H9 (cell line): ENCODE results near the gene C19orf25. TPM values are rescaled to one million over a fixed set of nuclear protein-coding genes. Genes with fewer than 3 reads are reported as not detected.

Experiments used
- DNase-seq: peaks from one replicate; pipeline ENCODE4 v3.0.0-alpha.2; 2017
- H2AFZ ChIP-seq: one replicate; pipeline ENCODE4 v1.6.1; 2013; ENCODE audit warnings: mild to moderate bottlenecking, low read length, control low read depth, moderate library complexity
- H2AK5ac ChIP-seq: 2 replicates; pipeline ENCODE4 v1.6.1; 2013; ENCODE audit warnings: low read length, control low read depth, mixed read lengths; ENCODE audit not compliant: insufficient read length
- H2BK120ac ChIP-seq: one replicate; pipeline ENCODE4 v1.6.1; 2013; ENCODE audit warnings: low read depth, mild to moderate bottlenecking, low read length, control low read depth, inconsistent platforms; ENCODE audit not compliant: poor library complexity, severe bottlenecking
- H2BK12ac ChIP-seq: 2 replicates; pipeline ENCODE4 v1.6.1; 2013; ENCODE audit warnings: low read length, control low read depth, mixed read lengths, low read depth; ENCODE audit not compliant: insufficient read length
- H2BK15ac ChIP-seq: 2 replicates; pipeline ENCODE4 v1.6.1; 2013; ENCODE audit warnings: low read depth, low read length, control low read depth
- H2BK20ac ChIP-seq: one replicate; pipeline ENCODE4 v1.6.1; 2013; ENCODE audit warnings: low read depth, mild to moderate bottlenecking, low read length, control low read depth, inconsistent platforms; ENCODE audit not compliant: poor library complexity, severe bottlenecking
- H2BK5ac ChIP-seq: 2 replicates; pipeline ENCODE4 v1.6.1; 2013; ENCODE audit warnings: low read length, control low read depth, mixed read lengths; ENCODE audit not compliant: insufficient read length
- H3K14ac ChIP-seq: 2 replicates; pipeline ENCODE4 v1.6.1; 2013; ENCODE audit warnings: low read length, control low read depth; ENCODE audit not compliant: insufficient read depth
- H3K18ac ChIP-seq: 2 replicates; pipeline ENCODE4 v1.6.1; 2013; ENCODE audit warnings: low read depth, mild to moderate bottlenecking, mixed read lengths, low read length, control low read depth; ENCODE audit not compliant: insufficient read length
- H3K23ac ChIP-seq: 2 replicates; pipeline ENCODE4 v1.6.1; 2013; ENCODE audit warnings: low read length, control low read depth, mixed read lengths, low read depth; ENCODE audit not compliant: insufficient read length
- H3K23me2 ChIP-seq: 2 replicates; pipeline ENCODE4 v1.6.1; 2013; ENCODE audit warnings: low read depth, mild to moderate bottlenecking, mixed read lengths, low read length, control low read depth; ENCODE audit not compliant: insufficient read length, poor library complexity, severe bottlenecking
- H3K27ac ChIP-seq: 2 replicates; pipeline ENCODE4 v1.5.1; 2013; ENCODE audit warnings: low read length, control low read depth, mixed read lengths, low read depth; ENCODE audit not compliant: insufficient read length
- H3K27me3 ChIP-seq: 2 replicates; pipeline ENCODE4 v1.6.1; 2013; ENCODE audit warnings: low read length, control low read depth, inconsistent platforms; ENCODE audit not compliant: insufficient read depth
- H3K4ac ChIP-seq: 2 replicates; pipeline ENCODE4 v1.6.1; 2013; ENCODE audit warnings: low read depth, mild to moderate bottlenecking, control low read depth, inconsistent platforms, low read length, moderate library complexity
- H3K4me1 ChIP-seq: 2 replicates; pipeline ENCODE4 v1.6.1; 2013; ENCODE audit warnings: low read length, control low read depth, inconsistent platforms; ENCODE audit not compliant: insufficient read depth
- H3K4me2 ChIP-seq: 2 replicates; pipeline ENCODE4 v1.6.1; 2013; ENCODE audit warnings: low read length, control low read depth, mixed read lengths; ENCODE audit not compliant: insufficient read length, insufficient read depth
- H3K56ac ChIP-seq: 2 replicates; pipeline ENCODE4 v1.6.1; 2013; ENCODE audit warnings: low read depth, mild to moderate bottlenecking, mixed read lengths, low read length, control low read depth; ENCODE audit not compliant: insufficient read length
- H3K79me1 ChIP-seq: 2 replicates; pipeline ENCODE4 v1.6.1; 2013; ENCODE audit warnings: low read depth, mild to moderate bottlenecking, moderate library complexity, low read length, control low read depth, inconsistent platforms; ENCODE audit not compliant: insufficient read depth, poor library complexity, severe bottlenecking
- H3K79me2 ChIP-seq: 2 replicates; pipeline ENCODE4 v1.6.1; 2013; ENCODE audit warnings: low read length, control low read depth, inconsistent platforms; ENCODE audit not compliant: insufficient read depth
- H3K9ac ChIP-seq: 2 replicates; pipeline ENCODE4 v1.6.1; 2013; ENCODE audit warnings: low read length, control low read depth, mixed read lengths; ENCODE audit not compliant: insufficient read length; ENCODE audit errors: extremely low read depth
- H3K9me3 ChIP-seq: one replicate; pipeline ENCODE4 v1.6.1; 2013; ENCODE audit warnings: low read depth, low read length, inconsistent platforms; ENCODE audit not compliant: control insufficient read depth
- H3T11ph ChIP-seq: one replicate; pipeline ENCODE4 v1.6.1; 2013; ENCODE audit warnings: mild to moderate bottlenecking, low read length, control low read depth, inconsistent platforms
- H4K20me1 ChIP-seq: one replicate; pipeline ENCODE4 v1.6.1; 2013; ENCODE audit not compliant: control insufficient read depth, insufficient read length, insufficient read depth
- H4K5ac ChIP-seq: 2 replicates; pipeline ENCODE4 v1.6.1; 2013; ENCODE audit warnings: low read depth, mild to moderate bottlenecking, mixed read lengths, low read length, control low read depth; ENCODE audit not compliant: insufficient read length
- H4K8ac ChIP-seq: replicated peaks from 2 replicates; pipeline ENCODE4 v1.6.1; 2013; ENCODE audit warnings: low read length, control low read depth, mixed read lengths, low read depth; ENCODE audit not compliant: insufficient read length
- H4K91ac ChIP-seq: 2 replicates; pipeline ENCODE4 v1.6.1; 2013; ENCODE audit warnings: low read depth, mild to moderate bottlenecking, moderate library complexity, mixed read lengths, low read length, control low read depth; ENCODE audit not compliant: insufficient read length
- H3K27ac Mint-ChIP-seq, 3 experiments: 2 replicates in 2 of 3; 3 replicates in 1 of 3; pipeline ENCODE4 v1.8.0; 2020 to 2021; ENCODE audit warnings: mixed read lengths in 3 of 3, mild to moderate bottlenecking in 1 of 3, moderate library complexity in 1 of 3
- H3K27me3 Mint-ChIP-seq: 2 replicates; pipeline ENCODE4 v1.8.0; 2021; ENCODE audit warnings: low read depth, mild to moderate bottlenecking, moderate library complexity, mixed read lengths
- H3K36me3 Mint-ChIP-seq, 3 experiments: 2 replicates in 2 of 3; 3 replicates in 1 of 3; pipeline ENCODE4 v1.8.0; 2020 to 2021; ENCODE audit warnings: low read depth in 3 of 3, mixed read lengths in 3 of 3; ENCODE audit not compliant: insufficient read depth in 1 of 3
- H3K4me1 Mint-ChIP-seq, 2 experiments: 2 replicates each; pipeline ENCODE4 v1.8.0; 2020; ENCODE audit warnings: mixed read lengths in 2 of 2
- H3K4me3 Mint-ChIP-seq, 2 experiments: 2 replicates in 1 of 2; 3 replicates in 1 of 2; pipeline ENCODE4 v1.8.0; 2020 to 2021; ENCODE audit warnings: mild to moderate bottlenecking in 2 of 2, mixed read lengths in 2 of 2, moderate library complexity in 1 of 2
- H3K9me3 Mint-ChIP-seq, 2 experiments: 2 replicates in 1 of 2; 3 replicates in 1 of 2; pipeline ENCODE4 v1.8.0; 2020; ENCODE audit warnings: mild to moderate bottlenecking in 2 of 2, mixed read lengths in 2 of 2, moderate library complexity in 1 of 2
- WGBS: extraction: QIAGEN DNeasy Blood & Tissue Kit; methylation state at CpG from one replicate; pipeline ENCODE4 v1.1.7; 2013; ENCODE audit warnings: missing lambda C conversion rate, low lambda C conversion rate, mixed read lengths; ENCODE audit not compliant: insufficient read length; ENCODE audit errors: extremely low coverage; 5-methylcytosine and 5-hydroxymethylcytosine counted together
- total RNA-seq: library from RNA; stranded (reverse); gene quantifications from 2 replicates; pipeline ENCODE4 v1.2.1, GENCODE V29; 2021
- TF ChIP-seq, protein P1 (sequence below): fragments of 200-600 bp; sonication (generic); conservative IDR thresholded peaks from 3 replicates; pipeline ENCODE4 v1.8.0; 2021; ENCODE audit warnings: antibody characterized with exemption, mild to moderate bottlenecking

C19orf25 gene
- total RNA-seq, 1 experiment from 2014 or later: 36.8 TPM

DNA sequence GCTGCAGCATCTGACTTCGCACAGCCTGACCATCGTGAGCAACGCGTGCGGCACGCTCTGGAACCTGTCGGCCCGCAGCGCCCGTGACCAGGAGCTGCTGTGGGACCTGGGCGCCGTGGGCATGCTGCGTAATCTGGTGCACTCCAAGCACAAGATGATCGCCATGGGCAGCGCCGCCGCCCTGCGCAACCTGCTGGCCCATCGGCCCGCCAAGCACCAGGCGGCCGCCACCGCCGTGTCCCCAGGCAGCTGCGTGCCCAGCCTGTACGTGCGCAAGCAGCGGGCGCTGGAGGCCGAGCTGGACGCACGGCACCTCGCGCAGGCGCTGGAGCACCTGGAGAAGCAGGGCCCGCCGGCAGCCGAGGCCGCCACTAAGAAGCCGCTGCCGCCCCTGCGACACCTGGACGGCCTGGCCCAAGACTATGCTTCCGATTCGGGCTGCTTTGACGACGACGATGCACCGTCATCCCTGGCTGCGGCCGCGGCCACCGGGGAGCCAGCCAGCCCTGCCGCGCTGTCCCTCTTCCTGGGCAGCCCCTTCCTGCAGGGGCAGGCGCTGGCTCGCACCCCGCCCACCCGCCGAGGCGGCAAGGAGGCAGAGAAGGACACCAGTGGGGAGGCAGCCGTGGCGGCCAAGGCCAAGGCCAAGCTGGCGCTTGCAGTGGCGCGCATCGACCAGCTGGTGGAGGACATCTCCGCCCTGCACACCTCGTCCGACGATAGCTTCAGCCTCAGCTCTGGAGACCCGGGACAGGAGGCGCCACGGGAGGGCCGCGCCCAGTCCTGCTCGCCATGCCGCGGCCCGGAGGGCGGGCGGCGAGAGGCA is 13.6 kb downstream of the C19orf25 start:
- no peak overlapping the region for H3K27ac Mint-ChIP-seq
- no peak overlapping the region; the same call in 1 of the 2 replicates for H3K14ac ChIP-seq
- H3K4me1 Mint-ChIP-seq: peaks cover 2 to 4% of the 10 kb centered on the region in 2 experiments; a peak in 2 of 4 replicates
- no peaks in the 10 kb centered on the region for H3K9me3 Mint-ChIP-seq
- no peak overlapping the region for H3K4ac ChIP-seq
- no peaks in the 10 kb centered on the region for H3K79me2 ChIP-seq
- peak; percentile 81 for DNase-seq
- H3K23me2 ChIP-seq: peaks cover 5% of the 10 kb centered on the region
- H2AFZ ChIP-seq: no peak overlapping the region
- no peak overlapping the region for H2BK20ac ChIP-seq
- H3K56ac ChIP-seq: no peak overlapping the region
- no peaks in the 10 kb centered on the region for H3K4me1 ChIP-seq
- no peak overlapping the region for H3K9ac ChIP-seq
- H3K36me3 Mint-ChIP-seq: no peaks in the 10 kb centered on the region
- H2BK12ac ChIP-seq: no peak overlapping the region
- H3K27ac ChIP-seq: no peak overlapping the region
- H3K27me3 ChIP-seq: peaks cover 54% of the 10 kb centered on the region
- no peaks in the 10 kb centered on the region for H3K9me3 ChIP-seq
- no peaks in the 10 kb centered on the region for H4K20me1 ChIP-seq
- H2BK120ac ChIP-seq: no peak overlapping the region
- no peak overlapping the region for H3K18ac ChIP-seq
- H4K8ac ChIP-seq: no peak overlapping the region
- H3K23ac ChIP-seq: no peak overlapping the region
- H3K4me3 Mint-ChIP-seq: no peak overlapping the region
- H2BK15ac ChIP-seq: no peak overlapping the region; the same call in 1 of the 2 replicates
- no CpG with 5 or more reads among the region's 83 CpGs for WGBS
- H2AK5ac ChIP-seq: no peak overlapping the region
- H3K4me2 ChIP-seq: peak overlapping the region; percentile 37
- no peak overlapping the region for H4K5ac ChIP-seq
- H2BK5ac ChIP-seq: no peak overlapping the region
- H3T11ph ChIP-seq: no peak overlapping the region
- peaks cover 71% of the 10 kb centered on the region for H3K27me3 Mint-ChIP-seq
- no peaks in the 10 kb centered on the region for H3K79me1 ChIP-seq
- no peak overlapping the region for H4K91ac ChIP-seq
- TF ChIP-seq, protein P1, sequence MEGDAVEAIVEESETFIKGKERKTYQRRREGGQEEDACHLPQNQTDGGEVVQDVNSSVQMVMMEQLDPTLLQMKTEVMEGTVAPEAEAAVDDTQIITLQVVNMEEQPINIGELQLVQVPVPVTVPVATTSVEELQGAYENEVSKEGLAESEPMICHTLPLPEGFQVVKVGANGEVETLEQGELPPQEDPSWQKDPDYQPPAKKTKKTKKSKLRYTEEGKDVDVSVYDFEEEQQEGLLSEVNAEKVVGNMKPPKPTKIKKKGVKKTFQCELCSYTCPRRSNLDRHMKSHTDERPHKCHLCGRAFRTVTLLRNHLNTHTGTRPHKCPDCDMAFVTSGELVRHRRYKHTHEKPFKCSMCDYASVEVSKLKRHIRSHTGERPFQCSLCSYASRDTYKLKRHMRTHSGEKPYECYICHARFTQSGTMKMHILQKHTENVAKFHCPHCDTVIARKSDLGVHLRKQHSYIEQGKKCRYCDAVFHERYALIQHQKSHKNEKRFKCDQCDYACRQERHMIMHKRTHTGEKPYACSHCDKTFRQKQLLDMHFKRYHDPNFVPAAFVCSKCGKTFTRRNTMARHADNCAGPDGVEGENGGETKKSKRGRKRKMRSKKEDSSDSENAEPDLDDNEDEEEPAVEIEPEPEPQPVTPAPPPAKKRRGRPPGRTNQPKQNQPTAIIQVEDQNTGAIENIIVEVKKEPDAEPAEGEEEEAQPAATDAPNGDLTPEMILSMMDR: peak; percentile 67
